ENCODE measurements around the gene PAAF1.

Gene PAAF1

DNA sequence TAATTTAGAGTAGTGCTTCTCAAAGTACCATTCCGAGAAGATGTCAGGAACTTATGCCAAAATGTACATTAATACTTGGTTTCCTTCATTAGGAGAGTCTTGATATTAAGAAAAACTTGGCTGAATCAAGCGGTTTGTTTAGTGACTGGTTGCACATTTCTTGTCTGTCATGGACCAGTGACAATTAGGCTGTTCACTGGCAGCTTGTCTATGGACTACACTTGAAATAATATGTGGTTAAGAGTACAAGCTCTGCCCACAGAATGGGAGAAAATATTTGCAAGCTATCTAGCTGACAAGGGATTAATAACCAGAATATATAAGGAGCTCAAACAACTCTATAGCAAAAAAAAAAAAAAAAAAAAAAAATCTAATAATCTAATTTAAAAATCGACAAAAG is 24.8 kb upstream of the PAAF1 start:
- peaks cover 18% of the 10 kb centered on the region for H3K4me1 ChIP-seq (ENCODE audit: control insufficient read depth, low read length)
- H3K9me2 ChIP-seq (replicated peaks; ENCODE audit: control insufficient read depth, low read length), result no peaks in the 10 kb centered on the region
- no peak for TF ChIP-seq EZH2phosphoT487 (IDR thresholded peaks at IDR 0.05; ENCODE audit: borderline replicate concordance, low read length)
- TF ChIP-seq, protein P1, sequence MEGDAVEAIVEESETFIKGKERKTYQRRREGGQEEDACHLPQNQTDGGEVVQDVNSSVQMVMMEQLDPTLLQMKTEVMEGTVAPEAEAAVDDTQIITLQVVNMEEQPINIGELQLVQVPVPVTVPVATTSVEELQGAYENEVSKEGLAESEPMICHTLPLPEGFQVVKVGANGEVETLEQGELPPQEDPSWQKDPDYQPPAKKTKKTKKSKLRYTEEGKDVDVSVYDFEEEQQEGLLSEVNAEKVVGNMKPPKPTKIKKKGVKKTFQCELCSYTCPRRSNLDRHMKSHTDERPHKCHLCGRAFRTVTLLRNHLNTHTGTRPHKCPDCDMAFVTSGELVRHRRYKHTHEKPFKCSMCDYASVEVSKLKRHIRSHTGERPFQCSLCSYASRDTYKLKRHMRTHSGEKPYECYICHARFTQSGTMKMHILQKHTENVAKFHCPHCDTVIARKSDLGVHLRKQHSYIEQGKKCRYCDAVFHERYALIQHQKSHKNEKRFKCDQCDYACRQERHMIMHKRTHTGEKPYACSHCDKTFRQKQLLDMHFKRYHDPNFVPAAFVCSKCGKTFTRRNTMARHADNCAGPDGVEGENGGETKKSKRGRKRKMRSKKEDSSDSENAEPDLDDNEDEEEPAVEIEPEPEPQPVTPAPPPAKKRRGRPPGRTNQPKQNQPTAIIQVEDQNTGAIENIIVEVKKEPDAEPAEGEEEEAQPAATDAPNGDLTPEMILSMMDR (IDR thresholded peaks at IDR 0.05; ENCODE audit: low read depth, low read length, poor library complexity, severe bottlenecking), result no peak
- no peaks in the 10 kb centered on the region for H4K20me1 ChIP-seq (ENCODE audit: control insufficient read depth, insufficient read depth, low read depth, low read length)
- H3K4me3 ChIP-seq (ENCODE audit: low read length), result no peak overlapping the region
- H3K9me3 ChIP-seq (ENCODE audit: control insufficient read depth, insufficient read depth, low read length), result no peaks in the 10 kb centered on the region
- H3K27ac ChIP-seq (ENCODE audit: low read depth, low read length), result no peak overlapping the region
- H3K27me3 ChIP-seq (ENCODE audit: control insufficient read depth, low read length), result no peaks in the 10 kb centered on the region
- H3K4me2 ChIP-seq (ENCODE audit: low read length), result no peak overlapping the region
- no peaks in the 10 kb centered on the region for H3K79me2 ChIP-seq (ENCODE audit: control insufficient read depth, low read length)
- peaks cover 20% of the 10 kb centered on the region for H3K36me3 ChIP-seq (ENCODE audit: control insufficient read depth, low read length)
- H3F3A ChIP-seq (ENCODE audit: control insufficient read depth, insufficient read depth), result no peaks in the 10 kb centered on the region

DNA sequence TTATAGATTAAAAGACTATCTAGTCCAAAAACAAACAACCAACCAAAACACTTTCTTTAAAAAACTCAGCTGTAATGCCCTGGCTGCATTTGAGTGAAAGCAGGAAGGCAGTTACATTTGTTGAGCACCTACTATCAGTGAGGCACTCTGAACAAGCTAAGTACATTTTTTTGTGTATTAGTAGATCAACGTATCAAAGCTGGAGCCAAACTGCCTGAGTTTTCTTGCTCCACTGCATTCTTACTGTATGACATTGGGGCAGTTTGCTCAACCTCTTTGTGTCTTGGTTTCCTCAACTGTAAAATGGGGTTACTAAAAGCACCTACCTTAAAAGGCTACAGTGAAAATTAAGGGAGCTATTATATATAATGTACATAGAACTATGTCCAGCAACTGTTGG is 22.1 kb upstream of the PAAF1 start:
- no peak overlapping the region for H3K4me3 ChIP-seq (ENCODE audit: low read length)
- TF ChIP-seq EZH2phosphoT487 (IDR thresholded peaks at IDR 0.05; ENCODE audit: borderline replicate concordance, low read length), result no peak
- TF ChIP-seq, protein P1 (IDR thresholded peaks at IDR 0.05; ENCODE audit: low read depth, low read length, poor library complexity, severe bottlenecking), result no peak
- H3F3A ChIP-seq (ENCODE audit: control insufficient read depth, insufficient read depth), result no peaks in the 10 kb centered on the region
- H3K9me2 ChIP-seq (replicated peaks; ENCODE audit: control insufficient read depth, low read length), result no peaks in the 10 kb centered on the region
- H3K79me2 ChIP-seq (ENCODE audit: control insufficient read depth, low read length), result no peaks in the 10 kb centered on the region
- peaks cover 17% of the 10 kb centered on the region for H3K36me3 ChIP-seq (ENCODE audit: control insufficient read depth, low read length)
- H3K4me1 ChIP-seq (ENCODE audit: control insufficient read depth, low read length), result peaks cover 7% of the 10 kb centered on the region
- H3K27ac ChIP-seq (ENCODE audit: low read depth, low read length), result no peak overlapping the region
- no peaks in the 10 kb centered on the region for H3K27me3 ChIP-seq (ENCODE audit: control insufficient read depth, low read length)
- H4K20me1 ChIP-seq (ENCODE audit: control insufficient read depth, insufficient read depth, low read depth, low read length), result no peaks in the 10 kb centered on the region
- H3K4me2 ChIP-seq (ENCODE audit: low read length), result no peak overlapping the region
- no peaks in the 10 kb centered on the region for H3K9me3 ChIP-seq (ENCODE audit: control insufficient read depth, insufficient read depth, low read length)

DNA sequence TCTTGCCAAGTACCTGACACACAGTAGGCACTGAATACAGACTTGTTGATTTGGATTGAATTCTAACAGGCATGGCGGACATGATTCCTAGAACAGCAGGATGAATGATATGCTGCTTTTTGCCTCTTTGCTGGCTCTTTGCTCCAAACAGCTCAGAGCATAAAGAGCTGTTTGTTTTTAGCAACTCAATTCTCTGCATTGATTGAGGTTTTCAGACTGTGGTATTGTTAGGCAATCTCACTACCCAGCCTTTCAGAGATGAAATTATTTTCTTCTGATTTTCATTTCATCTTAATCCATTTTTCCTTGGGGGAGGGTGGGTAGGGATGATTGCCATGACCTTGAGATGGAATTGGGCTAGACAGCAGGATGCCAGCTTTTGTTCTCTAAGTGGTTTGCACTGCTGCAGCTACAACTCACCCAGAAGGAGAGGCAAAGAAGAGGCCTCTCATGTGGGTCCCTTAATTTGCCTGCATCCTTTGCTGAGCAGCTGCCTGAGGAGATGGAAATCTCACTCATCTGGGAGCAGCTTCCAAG is 20.7 kb upstream of the PAAF1 start:
- H3K4me2 ChIP-seq (ENCODE audit: low read length), result no peak overlapping the region
- no peaks in the 10 kb centered on the region for H3K9me2 ChIP-seq (replicated peaks; ENCODE audit: control insufficient read depth, low read length)
- H3K36me3 ChIP-seq (ENCODE audit: control insufficient read depth, low read length), result peaks cover 23% of the 10 kb centered on the region
- no peak for TF ChIP-seq EZH2phosphoT487 (IDR thresholded peaks at IDR 0.05; ENCODE audit: borderline replicate concordance, low read length)
- TF ChIP-seq, protein P1 (IDR thresholded peaks at IDR 0.05; ENCODE audit: low read depth, low read length, poor library complexity, severe bottlenecking), result no peak
- H4K20me1 ChIP-seq (ENCODE audit: control insufficient read depth, insufficient read depth, low read depth, low read length), result no peaks in the 10 kb centered on the region
- no peaks in the 10 kb centered on the region for H3K27me3 ChIP-seq (ENCODE audit: control insufficient read depth, low read length)
- H3K4me3 ChIP-seq (ENCODE audit: low read length), result no peak overlapping the region
- no peaks in the 10 kb centered on the region for H3K79me2 ChIP-seq (ENCODE audit: control insufficient read depth, low read length)
- H3F3A ChIP-seq (ENCODE audit: control insufficient read depth, insufficient read depth), result no peaks in the 10 kb centered on the region
- H3K4me1 ChIP-seq (ENCODE audit: control insufficient read depth, low read length), result peaks cover 3% of the 10 kb centered on the region
- no peak overlapping the region for H3K27ac ChIP-seq (ENCODE audit: low read depth, low read length)
- no peaks in the 10 kb centered on the region for H3K9me3 ChIP-seq (ENCODE audit: control insufficient read depth, insufficient read depth, low read length)

All from DOHH2 (cell line).